ENCODE results near the gene FYN. TPM values are rescaled to one million over a fixed set of nuclear protein-coding genes. Genes with fewer than 3 reads are reported as not detected.

FYN gene
- total and polyA plus RNA-seq, 9 of the 15 experiments (the other 6 are each of a cell fraction or from before 2014, with no cell fraction given) = 2.9 to 22.1 (median 11.4) TPM

GRCh38 chr6:111779031-111779430 lies 94.2 kb downstream of the FYN start (continued):
- TF ChIP-seq CUX1 (CRISPR knock-in tag; IDR thresholded peaks at IDR 0.05) (no peak), RERE (CRISPR knock-in tag; IDR thresholded peaks at IDR 0.05; ENCODE audit: borderline replicate concordance) (no peak)

All from K562 (cell line).